ENCODE data around the gene TRPC4. TPM values are rescaled to one million over a fixed set of nuclear protein-coding genes. Genes with fewer than 3 reads are reported as not detected.

TRPC4 gene
- total RNA-seq, 4 donors from 2014 or later = 0.33 to 4.2 (median 0.46) TPM; not detected in 1

DNA sequence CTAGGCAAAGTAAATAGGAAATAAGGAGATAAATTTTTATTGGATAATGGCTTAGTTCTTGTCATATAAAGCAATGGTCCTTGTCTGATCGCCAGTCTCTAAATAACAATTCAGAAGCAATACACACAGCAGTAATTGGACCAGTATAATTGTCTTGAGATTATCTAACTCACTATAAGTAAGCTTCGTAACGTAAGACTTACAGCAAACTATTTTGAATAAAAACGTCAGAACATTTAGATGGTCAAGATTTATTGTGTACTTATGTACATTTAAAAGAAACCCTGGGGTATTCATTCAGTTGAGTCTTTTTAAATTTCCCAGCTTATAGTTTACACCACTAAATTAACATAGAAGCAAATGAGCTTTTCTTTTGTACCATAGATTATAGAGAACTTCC lies 20.2 kb upstream of the TRPC4 start:
- Histone ChIP-seq H3K36me3 (no peaks in the 10 kb centered on the region), H3K27me3 (no peaks in the 10 kb centered on the region), H3K9me3 (no peaks in the 10 kb centered on the region), H3K4me3 (no peak overlapping the region), H3K4me1 (no peaks in the 10 kb centered on the region), H3K27ac (replicated peaks in 1 of 4) (no peak overlapping the region)
- intact Hi-C loops (cut with DNase I) = no loop called here
- TF ChIP-seq EP300 (IDR thresholded peaks at IDR 0.05) (no peak), CTCF (IDR thresholded peaks at IDR 0.05) (no peak), POLR2AphosphoS5 (IDR thresholded peaks at IDR 0.05) (no peak), POLR2A (IDR thresholded peaks at IDR 0.05; ENCODE audit: low read depth) (no peak)
- DNase-seq (ENCODE audit: extremely low spot score) = no peak
- 68% methylated on average over 4 of the region's 4 CpGs for WGBS

DNA sequence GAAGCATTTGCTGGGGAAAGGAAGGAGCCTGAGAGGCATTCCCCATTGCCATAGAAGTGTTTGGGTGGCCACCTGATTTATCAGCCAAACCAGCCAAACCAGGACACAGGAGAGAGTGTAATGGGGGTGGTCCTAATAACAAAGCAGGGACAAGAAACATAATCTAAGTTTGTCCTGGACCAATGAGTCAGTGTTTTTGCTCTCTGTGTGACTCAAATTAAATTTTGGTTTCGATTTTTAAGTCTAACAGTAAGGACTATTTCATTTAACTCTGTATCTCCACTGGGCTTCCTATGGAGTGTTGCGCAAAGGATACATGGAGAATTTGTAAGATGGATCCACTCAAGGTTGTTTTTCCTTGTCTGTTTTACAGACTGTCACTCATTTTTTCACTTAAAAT lies 19.5 kb upstream of the TRPC4 start:
- Histone ChIP-seq H3K27me3 (no peaks in the 10 kb centered on the region), H3K27ac (replicated peaks in 1 of 4) (no peak overlapping the region), H3K36me3 (no peaks in the 10 kb centered on the region), H3K4me1 (no peaks in the 10 kb centered on the region), H3K9me3 (no peaks in the 10 kb centered on the region), H3K4me3 (no peak overlapping the region)
- intact Hi-C loops (cut with DNase I) = no loop called here
- 83% methylated on average over 2 of the region's 2 CpGs for WGBS
- TF ChIP-seq POLR2AphosphoS5 (IDR thresholded peaks at IDR 0.05) (no peak), POLR2A (IDR thresholded peaks at IDR 0.05; ENCODE audit: low read depth) (no peak), CTCF (IDR thresholded peaks at IDR 0.05) (no peak), EP300 (IDR thresholded peaks at IDR 0.05) (no peak)
- no peak for DNase-seq (ENCODE audit: extremely low spot score)

DNA sequence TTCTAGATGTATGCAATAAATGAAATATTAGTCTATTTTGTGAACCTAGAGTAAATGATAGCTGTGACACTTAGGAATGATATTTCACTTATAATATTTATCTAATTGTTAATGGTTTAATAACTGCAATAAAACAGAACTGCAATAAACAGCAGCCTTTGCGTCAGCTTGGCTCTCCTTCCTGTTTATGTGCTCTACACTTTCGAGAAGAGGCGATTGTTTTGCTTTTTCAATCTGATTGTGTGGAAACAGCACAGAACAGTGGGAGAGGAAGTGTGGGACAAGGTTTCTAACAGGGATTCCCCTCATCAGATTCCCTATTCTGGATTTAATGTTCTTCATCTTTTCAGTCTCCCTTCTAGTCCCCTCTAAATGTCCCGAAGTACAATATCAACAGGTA lies 17.3 kb upstream of the TRPC4 start:
- Histone ChIP-seq H3K27ac (replicated peaks in 1 of 4) (no peak overlapping the region), H3K27me3 (no peaks in the 10 kb centered on the region), H3K4me3 (no peak overlapping the region), H3K9me3 (no peaks in the 10 kb centered on the region), H3K36me3 (no peaks in the 10 kb centered on the region), H3K4me1 (no peaks in the 10 kb centered on the region)
- TF ChIP-seq CTCF (IDR thresholded peaks at IDR 0.05) (no peak), POLR2A (IDR thresholded peaks at IDR 0.05; ENCODE audit: low read depth) (no peak), EP300 (IDR thresholded peaks at IDR 0.05) (no peak), POLR2AphosphoS5 (IDR thresholded peaks at IDR 0.05) (no peak)
- no peak for DNase-seq (ENCODE audit: extremely low spot score)
- WGBS = 71% methylated on average over 4 of the region's 4 CpGs
- intact Hi-C loops (cut with DNase I) = no loop called here

GRCh38 chr13:37884674-37885073 lies 15.1 kb upstream of the TRPC4 start:
- intact Hi-C loops (cut with DNase I) = no loop called here
- no peaks in the 10 kb centered on the region for H3K27me3 ChIP-seq
- no peak for TF ChIP-seq POLR2AphosphoS5 (IDR thresholded peaks at IDR 0.05)
- no peak for TF ChIP-seq CTCF (IDR thresholded peaks at IDR 0.05)
- no peak for TF ChIP-seq EP300 (IDR thresholded peaks at IDR 0.05)
- TF ChIP-seq POLR2A (IDR thresholded peaks at IDR 0.05; ENCODE audit: low read depth) = no peak
- no peaks in the 10 kb centered on the region for H3K4me1 ChIP-seq
- no peak overlapping the region for H3K27ac ChIP-seq (replicated peaks in 1 of 4)
- DNase-seq (ENCODE audit: extremely low spot score) = no peak
- WGBS = 91% methylated on average over 2 of the region's 2 CpGs
- no peaks in the 10 kb centered on the region for H3K36me3 ChIP-seq
- no peaks in the 10 kb centered on the region for H3K9me3 ChIP-seq
- H3K4me3 ChIP-seq = no peak overlapping the region

DNA sequence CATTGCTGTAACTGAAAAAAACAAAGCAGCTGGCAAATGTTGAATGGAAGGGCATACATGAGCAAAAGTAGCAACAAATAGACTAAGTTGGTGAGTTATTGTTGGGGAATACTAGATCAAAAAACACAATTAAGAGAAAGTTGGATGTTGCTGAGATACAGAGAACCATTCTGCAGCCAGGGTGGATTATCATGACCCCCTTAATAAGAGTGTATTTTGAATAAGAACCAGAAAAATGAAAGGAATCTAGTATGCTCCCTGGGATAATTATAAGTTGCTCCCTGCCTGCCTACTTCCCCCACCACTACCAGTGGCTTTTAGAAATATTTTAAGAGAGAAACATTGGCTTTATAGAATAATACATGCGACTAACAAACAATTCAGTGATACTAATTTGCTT lies 14.5 kb upstream of the TRPC4 start:
- TF ChIP-seq POLR2AphosphoS5 (IDR thresholded peaks at IDR 0.05) = no peak
- Histone ChIP-seq H3K36me3 (no peaks in the 10 kb centered on the region), H3K27me3 (no peaks in the 10 kb centered on the region), H3K27ac (replicated peaks in 1 of 4) (no peak overlapping the region), H3K4me3 (no peak overlapping the region), H3K4me1 (no peaks in the 10 kb centered on the region), H3K9me3 (no peaks in the 10 kb centered on the region)
- no peak for DNase-seq (ENCODE audit: extremely low spot score)
- intact Hi-C loops (cut with DNase I) = no loop called here
- WGBS = 98% methylated on average over 1 of the region's 1 CpG

Measured in esophagus muscularis mucosa (tissue), 4 donors.